GM19452 (cell line): ENCODE results near the gene SLC10A7.

Experiments used
- ATAC-seq: cut with Tn5 transposase; IDR thresholded peaks from one replicate; pipeline ENCODE4 v1.9.1; 2021; ENCODE audit not compliant: unreplicated experiment

Gene SLC10A7

GRCh38 chr4:146224326-146224966 lies 297.3 kb downstream of the SLC10A7 start:
- no peak for ATAC-seq

DNA sequence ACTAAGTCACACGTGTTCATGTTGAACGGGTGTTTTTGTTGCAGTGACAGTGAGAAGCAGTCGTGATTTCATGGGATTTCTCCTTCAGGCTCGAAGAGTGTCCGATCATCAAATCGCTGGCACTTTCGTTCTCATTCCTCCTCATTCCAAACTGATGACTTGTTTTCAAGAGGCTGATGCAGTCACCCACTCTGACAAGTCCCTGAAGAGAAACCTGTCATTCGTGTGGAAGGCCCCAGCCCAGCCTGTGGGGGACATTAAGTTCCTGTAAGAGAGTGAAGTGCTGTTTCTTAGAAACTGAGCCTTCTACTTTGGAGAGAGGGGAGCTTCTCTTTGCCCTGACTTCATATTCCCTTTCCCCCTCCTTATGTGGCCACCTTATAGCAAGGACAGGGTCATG lies 299.4 kb downstream of the SLC10A7 start:
- ATAC-seq, result no peak

DNA sequence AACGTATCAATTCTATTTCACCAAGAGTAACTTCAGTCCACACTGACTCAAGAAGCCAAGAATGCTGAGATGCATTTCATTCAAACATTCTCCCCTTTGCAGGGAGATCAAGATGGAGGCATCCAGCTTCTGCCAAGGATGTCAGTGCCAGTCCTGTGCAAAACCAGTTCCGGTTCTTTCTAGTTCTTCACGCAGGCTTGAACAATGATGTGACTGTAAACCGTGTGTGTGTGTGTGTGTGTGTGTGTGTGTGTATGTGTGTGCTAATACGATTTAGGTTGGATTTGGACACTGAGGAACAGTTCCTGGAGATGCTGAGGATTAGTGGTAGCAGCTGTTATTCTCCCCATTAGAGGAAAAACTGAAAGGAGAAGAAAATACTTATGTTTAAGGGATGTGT lies 307.5 kb downstream of the SLC10A7 start, which contains the start of gene REELD1:
Gene REELD1 (plus strand): TSS at position 301 of the 400 bp plus-strand sequence. CDS start 2,415 bp downstream, outside the sequence.
- no peak for ATAC-seq

- no peak for ATAC-seq
Observed at GRCh38 chr4:146212781-146213180, 309.0 kb downstream of the SLC10A7 start.

GRCh38 chr4:146211440-146211839 lies 310.3 kb downstream of the SLC10A7 start:
- ATAC-seq, result no peak

DNA sequence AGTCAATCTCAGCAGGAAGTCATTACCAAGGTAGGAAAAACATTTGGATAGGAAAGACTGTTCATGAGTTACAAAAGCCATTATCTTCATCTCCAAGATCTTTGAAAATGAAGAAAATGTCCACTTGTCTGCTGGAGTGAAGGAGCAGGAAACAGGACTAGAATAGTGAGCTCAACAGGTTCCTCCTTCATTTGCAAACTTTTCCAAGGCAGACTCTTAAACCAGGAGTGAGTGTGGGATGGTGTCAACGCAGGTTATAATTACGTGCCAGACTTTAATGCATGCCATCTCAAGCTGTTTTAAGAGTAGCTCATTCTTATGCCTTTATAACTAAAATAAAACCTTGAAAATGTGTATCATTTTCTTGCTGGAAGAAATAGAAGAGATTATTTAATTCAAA lies 310.9 kb downstream of the SLC10A7 start:
- ATAC-seq, result no peak

DNA sequence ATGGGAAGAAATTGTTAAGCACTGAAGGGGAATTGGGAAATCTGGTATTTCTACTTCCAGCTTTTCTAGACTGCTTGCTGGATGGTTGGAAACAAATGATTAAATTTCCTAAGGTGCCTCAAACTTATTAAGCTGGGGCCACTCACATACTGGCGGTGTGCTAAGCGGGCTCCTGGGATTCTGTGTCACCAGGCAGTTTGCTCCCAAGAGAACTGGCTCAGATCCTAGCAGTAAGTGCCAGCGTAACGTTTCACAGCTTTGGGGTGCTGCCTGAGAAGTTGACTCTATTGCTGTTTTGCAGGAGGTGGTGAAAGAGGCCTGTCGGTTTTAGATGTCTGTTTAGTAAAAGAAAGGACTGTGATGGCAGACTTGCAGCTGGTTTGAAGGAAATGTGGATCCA lies 314.3 kb downstream of the SLC10A7 start:
- ATAC-seq, result no peak
